Pulmonary artery endothelial cell (primary cell): ENCODE results near the gene CERS5. TPM values are rescaled to one million over a fixed set of nuclear protein-coding genes. Genes with fewer than 3 reads are reported as not detected.
"Not testable (repeated sequence)": the region's sequence is repeated elsewhere in the genome, so short reads cannot be mapped to it uniquely, and the experiment has no call there.

Source experiments
- DNase-seq: peaks from one replicate; pipeline ENCODE4 v3.0.0-alpha.2; 2011; ENCODE audit warnings: low read depth, low spot score
- total RNA-seq: library from RNA; depleted of rRNA; stranded (reverse); fragments of >200 nt; gene quantifications from 2 replicates; pipeline ENCODE4 v1.2.3, GENCODE V29; 2014

Gene CERS5
- total RNA-seq, 1 donor from 2014 or later: 44.1 TPM

GRCh38 chr12:50103767-50104321 lies 63.3 kb downstream of the CERS5 start, which contains the start of gene GPD1:
GPD1 (plus strand) TSS chr12:50104008; CDS start chr12:50104051, 43 bp downstream.
- DNase-seq: no peak

GRCh38 chr12:50103351-50103750 lies 63.8 kb downstream of the CERS5 start:
- no peak for DNase-seq

- no peak for DNase-seq
Observed at GRCh38 chr12:50102646-50103309, 64.4 kb downstream of the CERS5 start.

- no peak for DNase-seq
Observed at GRCh38 chr12:50102131-50102531, 65.0 kb downstream of the CERS5 start.

- no peak for DNase-seq
Observed at GRCh38 chr12:50101663-50102062, 65.5 kb downstream of the CERS5 start.

- DNase-seq: no peak
Observed at GRCh38 chr12:50100561-50100960, 66.6 kb downstream of the CERS5 start.

GRCh38 chr12:50099302-50100008 lies 67.7 kb downstream of the CERS5 start:
- DNase-seq: no peak

GRCh38 chr12:50097952-50098351 lies 69.2 kb downstream of the CERS5 start:
- DNase-seq: no peak

GRCh38 chr12:50090391-50090790 lies 76.8 kb downstream of the CERS5 start:
- no peak for DNase-seq

GRCh38 chr12:50089730-50090129 lies 77.4 kb downstream of the CERS5 start:
- DNase-seq: no peak

- DNase-seq: no peak
Observed at GRCh38 chr12:50088577-50089335, 78.4 kb downstream of the CERS5 start.

GRCh38 chr12:50087995-50088394 lies 79.2 kb downstream of the CERS5 start:
- DNase-seq: peak; percentile 69

GRCh38 chr12:50087151-50087550 lies 80.0 kb downstream of the CERS5 start:
- no peak for DNase-seq

- DNase-seq: no peak
Observed at GRCh38 chr12:50086148-50086547, 81.0 kb downstream of the CERS5 start.

GRCh38 chr12:50085615-50086072 lies 81.5 kb downstream of the CERS5 start:
- no peak for DNase-seq

- peak; percentile 78 for DNase-seq
Observed at GRCh38 chr12:50084775-50085614, 82.2 kb downstream of the CERS5 start, which contains the start of gene SMARCD1. SMARCD1 (plus strand) TSS chr12:50085342; CDS start chr12:50085370, 28 bp downstream.

GRCh38 chr12:50084409-50084774 lies 82.8 kb downstream of the CERS5 start:
- not testable (repeated sequence) for DNase-seq

GRCh38 chr12:50083301-50083700 lies 83.9 kb downstream of the CERS5 start:
- DNase-seq: no peak

- no peak for DNase-seq
Observed at GRCh38 chr12:50082644-50083043, 84.5 kb downstream of the CERS5 start.

- DNase-seq: no peak
Observed at GRCh38 chr12:50081096-50081808, 85.9 kb downstream of the CERS5 start.
